ENCODE results near the gene SUB1.

DNA sequence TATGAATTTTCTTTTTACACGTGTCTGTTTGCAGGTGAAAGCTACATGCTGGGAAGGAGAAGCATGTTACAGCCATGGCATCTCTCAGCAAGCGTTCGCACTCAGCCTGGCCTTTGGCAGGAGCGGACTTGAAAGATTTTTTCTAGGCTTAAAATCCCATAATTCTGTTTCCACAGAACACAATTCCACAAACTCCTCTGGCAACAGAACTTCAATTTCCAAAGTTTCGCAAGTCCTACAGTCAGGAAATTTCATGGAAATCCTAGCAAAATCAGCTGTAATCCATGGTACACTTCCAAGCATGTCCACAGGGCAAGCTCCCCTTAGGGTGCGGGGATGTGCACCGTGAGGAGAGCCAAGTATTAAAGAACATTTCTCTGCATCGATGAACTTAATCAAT, 35.9 kb downstream of the SUB1 start:
- TF ChIP-seq POLR2AphosphoS5 (IDR thresholded peaks at IDR 0.05; ENCODE audit: borderline replicate concordance, low read depth, low read length) (no peak), EZH2 (IDR thresholded peaks at IDR 0.05) (no peak)
